HPDE6-E6E7 (cell line): Measurements from ENCODE around the gene CUL1.
A peak's percentile ranks its signal among the peaks of the same experiment; 100 is the strongest.

Experiments used
- DNase-seq: peaks from one replicate; pipeline ENCODE4 v3.0.0; 2011; ENCODE audit warnings: missing footprints; ENCODE audit errors: extremely low spot score

Gene CUL1

DNA sequence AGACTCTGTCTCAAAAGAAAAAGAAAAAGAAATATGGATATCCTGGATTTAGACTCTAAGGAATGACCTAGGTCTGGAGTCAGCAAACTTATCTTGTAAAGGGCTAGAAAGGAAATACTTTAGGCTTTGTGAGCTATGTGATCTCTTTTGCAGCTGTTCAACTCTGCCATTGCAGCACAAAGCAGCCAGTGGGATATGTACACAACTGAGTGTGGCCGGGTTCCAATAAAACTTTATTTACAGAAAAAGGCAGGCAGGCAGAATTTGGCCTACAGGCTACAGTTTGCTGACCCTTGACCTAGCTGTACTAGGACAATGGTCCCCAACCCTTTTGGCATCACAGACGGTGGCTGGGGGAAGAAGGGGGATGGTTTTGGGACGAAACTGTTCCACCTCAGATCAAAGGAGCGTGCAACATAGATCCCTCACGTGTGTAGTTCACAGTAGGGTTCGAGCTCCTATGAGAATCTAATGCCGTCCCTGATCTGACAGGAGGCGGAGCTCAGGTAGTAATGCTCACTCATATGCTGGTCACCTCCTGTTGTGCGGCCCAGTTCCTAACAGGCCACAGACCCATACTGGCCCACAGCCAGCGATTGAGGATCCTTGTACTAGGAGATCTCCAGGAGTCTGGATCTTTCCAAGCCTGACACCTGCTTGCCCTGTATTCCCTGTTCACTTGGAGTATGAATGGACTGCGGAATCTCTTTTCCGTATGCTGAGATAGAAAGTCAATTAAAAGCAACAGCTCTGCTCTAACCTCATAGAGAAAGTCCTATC lies 63.0 kb downstream of the CUL1 start:
- no peak for DNase-seq

DNA sequence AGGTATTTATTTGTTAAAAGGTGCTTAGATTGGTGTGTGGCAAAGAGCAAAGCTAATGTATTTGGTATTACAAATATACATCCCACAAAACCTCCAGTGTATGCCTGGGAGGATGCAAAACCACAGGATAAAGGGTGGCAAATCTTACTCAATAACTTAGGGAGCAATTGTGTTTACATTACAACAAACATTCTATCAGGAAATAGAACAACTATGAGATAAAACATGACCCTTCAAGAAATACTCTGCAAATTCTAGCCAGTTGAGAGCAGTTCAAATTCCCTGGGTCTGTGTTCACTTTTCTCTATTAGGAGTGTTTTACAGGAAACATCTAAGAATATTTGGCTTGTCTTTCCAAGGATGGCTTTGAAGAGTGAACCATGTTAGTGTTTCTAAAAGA lies 64.9 kb downstream of the CUL1 start:
- no peak for DNase-seq

DNA sequence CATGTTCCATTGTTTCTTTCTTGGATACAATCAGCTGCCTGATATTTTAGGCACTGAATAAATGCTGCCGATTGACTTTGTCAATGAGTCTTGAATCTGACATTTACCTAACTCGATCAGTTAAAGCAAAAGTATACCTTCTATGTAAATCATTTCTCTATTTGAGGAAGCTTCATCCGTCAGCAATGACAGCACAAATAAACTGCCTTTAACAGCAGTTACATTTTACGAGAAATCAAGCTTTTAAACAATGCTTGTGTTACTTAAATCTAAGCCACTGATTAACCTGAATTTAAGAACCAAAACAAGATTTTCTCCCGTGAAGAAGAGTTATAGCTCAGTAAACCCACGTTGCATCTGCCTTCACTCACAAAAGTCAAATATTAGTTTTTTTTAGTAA lies 71.3 kb downstream of the CUL1 start:
- no peak for DNase-seq

DNA sequence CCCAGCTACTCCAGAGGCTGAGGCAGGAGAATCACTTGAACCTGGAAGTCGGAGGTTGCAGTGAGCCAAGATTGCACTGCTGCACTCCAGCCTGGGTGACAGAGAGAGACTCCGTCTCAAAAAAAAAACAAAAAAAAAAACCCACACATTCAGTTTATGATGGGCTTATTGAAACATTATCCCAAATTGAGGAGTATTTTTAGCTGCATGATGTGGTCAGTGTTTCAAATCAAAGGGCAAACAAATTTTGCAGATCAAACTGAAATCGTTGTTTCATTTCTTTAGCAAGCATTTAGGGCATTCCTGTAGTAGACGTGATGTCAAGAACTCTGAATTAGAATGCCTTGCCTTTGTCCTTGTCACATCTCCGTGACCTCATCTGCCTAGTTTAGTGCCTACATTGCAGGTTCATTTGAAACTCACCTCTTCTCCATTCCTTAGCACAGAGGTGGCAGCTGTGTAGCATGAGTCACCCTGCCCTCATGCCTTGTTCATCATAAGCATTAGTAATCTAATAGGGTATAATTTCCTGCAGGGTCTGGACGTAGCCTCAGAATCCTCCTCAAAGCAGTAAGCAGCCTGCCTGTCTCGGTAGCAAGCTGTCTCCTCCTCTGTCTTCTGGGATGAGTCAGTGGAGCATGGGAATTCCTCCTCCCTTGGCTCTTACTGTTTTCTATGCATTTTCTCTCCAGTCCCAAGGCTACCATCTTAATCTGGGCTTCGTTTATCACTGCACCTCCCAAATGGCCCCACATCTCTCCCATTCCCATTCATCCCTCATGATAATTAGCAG lies 73.8 kb downstream of the CUL1 start:
- peak; percentile 87 for DNase-seq

DNA sequence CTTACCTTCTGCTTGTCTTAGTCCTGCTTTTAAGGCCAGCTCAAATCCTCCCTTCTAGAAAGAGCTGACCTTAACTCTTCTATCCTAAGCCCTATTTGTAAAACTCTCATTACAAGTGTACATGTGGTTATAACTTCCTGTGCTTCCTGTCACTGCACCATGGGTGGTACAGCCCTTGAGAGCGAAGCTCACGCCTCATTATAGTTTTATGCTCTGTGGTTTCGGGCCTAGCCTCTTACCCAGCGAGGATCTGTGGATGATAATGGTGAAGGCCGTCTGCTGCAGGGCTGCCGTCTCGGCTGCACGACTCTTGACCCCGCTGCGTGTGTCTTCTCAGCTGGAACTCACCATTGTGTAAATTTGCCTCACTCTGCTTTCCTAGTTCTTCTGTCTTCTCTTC lies 74.6 kb downstream of the CUL1 start:
- DNase-seq = no peak

DNA sequence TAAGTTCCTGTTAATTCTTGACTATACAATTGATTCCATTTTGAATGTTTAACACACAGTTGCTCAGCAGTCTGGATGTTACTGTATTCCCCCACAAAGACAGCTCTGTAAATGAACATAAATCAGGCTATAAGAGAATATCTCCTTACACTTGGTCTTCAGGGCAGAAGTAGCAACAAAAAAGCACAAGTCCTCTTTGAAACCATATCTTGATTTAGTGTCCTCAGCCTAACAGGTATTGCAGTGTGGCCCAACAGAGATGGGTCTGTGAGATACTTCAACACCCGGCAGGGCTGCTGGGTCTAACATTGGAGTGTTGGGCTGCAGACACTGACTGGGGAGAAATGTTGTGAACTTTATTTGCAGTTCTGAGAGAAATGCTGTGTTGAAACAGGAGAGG lies 75.8 kb downstream of the CUL1 start:
- DNase-seq = no peak

DNA sequence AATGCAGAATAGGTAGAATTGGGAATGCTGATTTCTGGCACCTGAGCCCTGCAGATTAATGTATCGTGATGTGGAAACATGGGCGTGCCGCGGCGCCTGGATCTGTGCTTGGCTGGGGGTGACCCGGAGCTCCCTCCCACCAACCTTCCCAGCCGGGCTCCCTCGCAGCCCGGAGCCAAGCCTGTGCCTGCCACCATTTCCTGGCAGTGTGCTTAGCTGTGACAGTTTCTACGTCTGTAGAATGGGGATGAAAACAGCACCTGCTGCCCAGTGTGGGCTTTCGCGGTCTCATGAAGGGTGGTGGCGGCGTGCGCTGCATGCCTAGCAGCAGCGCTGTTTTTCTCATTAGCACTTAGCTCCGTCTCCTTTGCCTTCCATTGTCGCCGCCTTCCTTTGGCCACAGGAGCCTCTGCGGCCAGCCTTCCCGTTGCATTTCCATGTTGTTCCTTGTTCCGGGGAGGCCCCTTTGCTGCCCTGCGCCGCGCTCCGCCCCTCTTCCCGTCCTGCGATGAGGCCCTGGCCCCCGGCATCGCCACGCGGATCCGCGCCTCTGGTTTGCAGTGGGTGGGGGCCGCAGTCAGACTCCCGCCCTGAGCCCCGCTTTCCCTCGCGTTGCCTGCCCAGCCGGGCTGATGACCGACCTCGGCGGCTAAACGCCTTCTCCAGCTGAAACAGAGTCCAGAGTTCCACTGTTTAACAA lies 84.2 kb downstream of the CUL1 start:
- no peak for DNase-seq

DNA sequence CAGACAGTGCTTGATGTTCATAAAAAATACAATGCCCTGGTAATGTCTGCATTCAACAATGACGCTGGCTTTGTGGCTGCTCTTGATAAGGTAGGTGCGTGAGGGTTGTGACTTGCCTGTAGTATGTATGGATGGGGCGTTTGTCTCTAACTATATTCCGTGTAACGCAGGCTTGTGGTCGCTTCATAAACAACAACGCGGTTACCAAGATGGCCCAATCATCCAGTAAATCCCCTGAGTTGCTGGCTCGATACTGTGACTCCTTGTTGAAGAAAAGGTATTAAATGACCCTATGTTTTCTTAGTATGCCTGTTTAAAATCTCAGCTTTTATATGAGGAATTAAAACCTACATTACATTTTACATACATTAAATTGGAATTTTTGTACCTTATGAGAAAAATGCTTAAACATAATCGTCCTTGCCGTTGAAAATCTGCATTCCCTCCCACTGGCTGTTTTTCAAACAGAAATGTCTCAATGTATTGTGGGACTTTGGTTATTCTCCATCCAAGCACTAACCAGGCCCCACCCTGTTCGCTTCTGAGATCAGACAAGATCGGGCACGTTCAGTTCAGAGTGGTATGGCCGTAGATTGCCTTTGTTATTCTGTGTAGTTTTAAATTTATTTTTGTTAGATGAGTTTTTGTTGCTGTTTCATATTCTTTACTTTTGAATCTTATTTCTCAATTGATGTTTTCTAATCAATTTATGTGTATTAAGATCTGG lies 85.3 kb downstream of the CUL1 start:
- peak; percentile 44 for DNase-seq

DNA sequence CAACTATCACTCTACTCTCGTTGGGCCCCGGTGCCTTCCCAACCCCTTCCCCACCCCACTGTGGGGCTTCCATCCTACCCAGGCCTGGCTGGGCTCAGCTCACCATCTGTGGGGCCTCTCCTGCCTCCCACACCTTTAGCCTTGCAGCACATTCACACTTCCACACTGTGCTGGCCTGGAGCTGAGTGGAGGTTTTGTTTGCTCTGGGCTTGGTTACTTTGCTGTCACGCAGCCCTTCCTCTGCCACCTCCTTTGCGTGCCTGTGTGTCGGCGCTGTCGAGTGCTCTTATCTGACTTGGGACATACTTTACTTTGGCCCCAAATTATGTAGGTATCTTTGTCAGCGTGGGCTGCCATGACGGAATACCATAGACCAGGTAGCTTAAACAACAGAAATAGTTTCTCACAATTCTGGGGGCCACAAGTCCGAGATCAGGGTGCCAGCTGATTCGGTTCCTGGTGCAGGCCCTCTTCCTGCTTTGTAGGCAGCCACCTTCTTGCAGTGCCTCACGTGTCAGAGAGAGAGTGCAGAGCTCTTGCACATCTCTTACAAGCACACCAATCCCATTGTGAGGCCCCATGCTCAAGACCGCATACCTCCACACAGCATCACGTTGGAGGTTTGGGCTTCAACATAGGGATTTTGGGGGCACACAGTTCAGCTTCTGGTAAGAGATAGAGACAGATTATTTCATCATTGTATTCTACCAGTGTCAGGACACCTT lies 89.0 kb downstream of the CUL1 start:
- no peak for DNase-seq

DNA sequence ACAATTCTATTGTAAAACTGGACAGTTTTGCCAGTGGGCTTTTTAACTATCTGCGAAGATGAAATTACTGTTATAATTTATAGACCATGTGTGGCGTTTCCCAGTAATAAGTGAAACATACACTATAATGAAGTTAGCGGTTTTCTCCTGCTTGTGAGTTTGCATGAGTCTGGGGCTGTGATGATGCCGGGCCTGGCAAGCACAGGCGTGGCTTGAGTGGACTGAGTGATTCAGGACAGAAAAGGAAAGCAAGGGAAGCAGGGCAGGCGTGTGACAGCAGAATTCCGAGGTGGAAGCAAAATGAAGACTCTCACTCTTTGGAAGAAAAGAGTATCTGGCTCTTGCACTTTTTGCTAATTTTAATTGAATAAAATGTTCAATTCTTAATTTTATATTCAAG lies 90.5 kb downstream of the CUL1 start:
- no peak for DNase-seq

DNA sequence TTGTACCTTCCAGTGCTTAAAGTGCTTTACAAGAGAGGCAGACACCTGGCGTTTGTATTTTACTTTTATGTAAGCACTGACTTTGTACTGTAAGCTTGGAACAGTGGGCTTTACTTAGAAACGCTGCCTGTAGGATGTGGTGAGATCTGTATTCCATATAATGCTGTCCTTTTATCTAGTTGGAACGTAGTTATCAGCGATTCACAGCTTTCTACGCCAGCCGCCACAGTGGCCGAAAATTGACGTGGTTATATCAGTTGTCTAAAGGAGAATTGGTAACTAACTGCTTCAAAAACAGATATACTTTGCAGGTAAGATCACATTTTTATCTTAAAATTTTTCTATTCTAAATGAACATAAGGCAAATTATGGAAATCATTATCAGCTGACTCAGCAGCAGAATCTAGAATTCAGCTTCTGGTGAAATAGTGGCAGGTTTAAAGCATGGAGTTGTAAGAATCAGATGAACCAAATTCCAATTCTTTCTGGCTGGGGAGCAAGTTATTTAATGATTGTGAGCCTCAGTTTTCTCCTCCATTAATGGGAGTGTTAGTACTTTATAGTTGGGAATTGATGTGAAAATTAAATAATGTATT lies 91.5 kb downstream of the CUL1 start:
- DNase-seq = no peak

DNA sequence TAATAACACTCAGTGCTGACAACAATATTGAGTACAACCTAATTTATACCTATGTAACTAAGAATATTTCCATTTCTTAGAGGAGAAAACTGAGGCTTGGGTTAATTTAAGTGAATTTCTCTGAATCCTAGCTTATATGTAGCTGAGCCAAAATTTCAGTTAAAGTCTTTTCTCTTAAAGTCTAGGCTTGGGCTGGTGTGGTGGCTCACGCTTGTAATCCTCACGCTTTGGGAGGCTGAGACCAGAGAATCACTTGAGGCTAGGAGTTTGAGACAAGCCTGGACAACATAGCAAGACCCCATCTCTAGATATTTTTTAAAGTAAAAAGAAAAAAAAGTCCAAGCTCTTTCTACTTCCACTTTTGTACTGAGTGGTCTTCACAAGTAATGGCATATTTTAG lies 92.1 kb downstream of the CUL1 start:
- no peak for DNase-seq

DNA sequence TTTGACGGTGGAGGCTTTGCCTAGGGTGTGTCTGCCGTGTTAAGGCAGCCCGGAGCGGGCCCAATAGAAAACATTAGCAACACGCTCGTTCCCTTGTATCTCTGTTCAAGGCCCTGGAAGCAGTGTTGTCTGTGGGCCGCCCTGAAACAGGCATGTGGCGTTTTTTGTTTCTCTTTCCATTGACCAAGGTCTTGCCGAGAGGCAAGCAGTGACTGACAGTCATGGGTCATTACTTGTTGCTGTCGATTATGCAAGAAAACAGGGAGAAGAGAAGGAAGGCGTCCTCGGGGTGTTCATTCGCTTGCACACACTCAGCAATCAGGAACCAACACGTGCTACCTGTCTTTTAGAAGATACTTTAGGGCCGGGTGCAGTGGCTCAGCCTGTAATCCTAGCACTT lies 92.8 kb downstream of the CUL1 start:
- no peak for DNase-seq

DNA sequence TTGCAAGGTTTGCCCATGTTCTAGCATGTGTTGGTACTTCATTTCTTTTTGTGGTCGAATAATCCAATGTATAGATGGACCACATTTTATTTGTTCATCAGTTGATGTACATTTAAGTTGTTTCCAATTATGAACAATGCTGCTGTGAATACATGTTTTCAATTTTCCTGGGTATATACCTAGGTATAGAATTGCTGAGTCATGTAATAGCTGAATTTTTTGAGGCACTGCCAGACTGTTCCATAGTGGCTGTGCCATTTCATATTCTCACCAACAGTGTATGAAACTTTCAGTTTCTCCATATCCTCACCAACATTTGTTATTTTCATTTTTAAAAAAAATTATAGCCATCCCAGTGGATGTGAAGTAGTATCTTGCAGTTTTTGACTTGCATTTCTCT lies 94.9 kb downstream of the CUL1 start:
- DNase-seq = no peak

DNA sequence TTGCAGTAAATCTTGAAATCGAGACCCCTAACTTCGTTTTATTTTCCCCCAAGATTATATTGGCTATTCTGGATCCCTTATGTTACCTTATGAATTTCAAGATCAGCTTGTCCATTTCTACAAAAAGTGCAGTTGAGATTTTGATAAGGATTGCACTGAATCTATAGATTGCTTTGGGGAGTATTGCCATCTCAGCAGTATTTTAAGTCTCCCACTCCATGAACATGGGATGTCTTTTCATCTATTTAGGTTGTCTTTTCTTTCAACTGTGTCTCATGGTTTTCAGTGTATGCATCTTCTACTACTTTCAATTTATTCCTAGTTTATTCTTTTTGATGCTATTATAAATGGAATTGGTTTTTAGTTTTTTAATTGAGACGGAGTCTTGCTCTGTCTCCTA lies 95.8 kb downstream of the CUL1 start:
- DNase-seq = no peak

DNA sequence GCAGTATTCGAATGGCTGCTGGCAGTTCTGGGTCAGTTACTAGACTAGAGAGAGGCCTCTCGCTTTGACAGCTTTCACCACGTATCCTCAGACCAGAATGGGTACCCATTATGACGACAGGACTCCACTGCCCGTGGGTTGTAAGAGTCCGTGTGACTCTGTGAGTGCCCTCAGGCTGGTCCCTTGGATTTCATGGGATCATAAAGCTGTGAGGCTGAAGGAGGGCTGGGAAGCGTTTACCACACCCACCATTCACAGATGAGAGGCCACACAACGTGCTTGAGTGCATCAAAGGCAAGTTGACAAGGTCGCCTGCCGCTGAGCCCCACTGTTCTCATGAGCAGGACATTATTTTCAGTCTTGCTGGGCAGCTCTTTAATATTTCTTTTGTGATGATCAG lies 98.1 kb downstream of the CUL1 start:
- no peak for DNase-seq

DNA sequence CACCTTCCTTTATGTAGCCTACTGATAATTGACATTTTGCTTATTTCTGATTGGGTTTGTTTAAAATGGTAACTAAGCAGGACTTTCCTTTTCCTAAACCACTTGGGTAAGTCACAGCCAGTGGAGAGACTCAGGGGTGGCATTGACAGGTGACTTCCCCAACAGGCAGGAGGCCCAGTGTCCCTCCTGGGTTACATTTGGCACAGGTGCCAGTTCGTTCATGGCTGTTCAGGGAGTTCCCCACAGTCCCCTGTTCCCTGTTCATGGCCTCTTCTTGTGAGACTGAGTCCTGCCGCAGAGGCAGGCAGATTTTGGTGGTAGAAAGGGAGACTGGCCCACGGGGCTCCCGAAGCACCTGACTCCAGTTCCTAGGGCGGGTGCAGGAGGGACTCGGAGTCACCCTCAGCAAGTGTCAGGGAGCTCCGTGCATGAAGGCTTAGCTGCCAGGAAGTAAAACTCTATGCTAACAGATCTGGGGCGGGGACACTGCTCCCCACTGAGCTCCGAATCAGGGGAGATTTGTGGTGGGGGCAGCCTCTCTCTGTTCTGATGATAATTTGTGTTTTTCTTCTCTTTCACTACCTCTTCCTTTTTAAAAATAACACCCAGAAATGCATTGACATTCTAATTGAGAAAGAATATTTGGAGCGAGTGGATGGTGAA lies 101.3 kb downstream of the CUL1 start:
- no peak for DNase-seq

DNA sequence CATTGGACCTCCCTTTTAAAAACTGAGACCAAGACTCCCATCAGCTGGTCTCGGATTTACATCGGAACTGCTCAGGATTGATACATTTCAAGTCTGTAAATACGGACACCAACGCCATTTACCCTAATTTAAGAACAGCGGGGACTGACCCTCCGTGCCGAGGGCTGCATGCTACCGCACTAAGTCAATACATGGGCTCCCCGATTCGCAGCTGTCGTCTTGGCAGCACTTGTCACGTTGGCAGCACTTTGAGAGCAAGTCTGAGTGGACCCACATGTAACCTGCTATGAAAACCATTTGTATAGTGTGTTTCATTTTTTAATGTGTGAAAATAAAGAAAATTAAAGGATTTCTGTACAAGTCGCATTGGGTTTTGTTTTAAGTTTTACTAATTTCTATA lies 102.0 kb downstream of the CUL1 start:
- no peak for DNase-seq

DNA sequence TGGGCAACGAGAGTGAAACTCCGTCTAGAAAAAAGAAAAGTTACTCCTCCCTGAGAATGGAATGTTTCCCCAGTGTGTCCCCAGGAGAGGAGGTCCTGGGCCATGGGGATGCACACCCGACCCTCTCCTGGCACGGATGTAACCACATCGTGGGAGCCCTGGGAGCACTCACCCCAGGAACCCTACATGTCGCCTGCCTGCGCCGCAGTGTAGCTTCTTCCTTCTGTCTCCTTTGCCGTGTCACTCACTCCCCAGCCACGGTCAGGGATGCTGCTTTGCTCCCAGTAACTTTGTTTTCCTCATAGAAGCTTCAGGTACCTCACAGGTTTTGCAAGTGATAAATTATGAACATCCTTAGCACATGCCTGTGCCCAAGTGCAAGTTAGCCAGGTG lies 103.4 kb downstream of the CUL1 start:
- no peak for DNase-seq

DNA sequence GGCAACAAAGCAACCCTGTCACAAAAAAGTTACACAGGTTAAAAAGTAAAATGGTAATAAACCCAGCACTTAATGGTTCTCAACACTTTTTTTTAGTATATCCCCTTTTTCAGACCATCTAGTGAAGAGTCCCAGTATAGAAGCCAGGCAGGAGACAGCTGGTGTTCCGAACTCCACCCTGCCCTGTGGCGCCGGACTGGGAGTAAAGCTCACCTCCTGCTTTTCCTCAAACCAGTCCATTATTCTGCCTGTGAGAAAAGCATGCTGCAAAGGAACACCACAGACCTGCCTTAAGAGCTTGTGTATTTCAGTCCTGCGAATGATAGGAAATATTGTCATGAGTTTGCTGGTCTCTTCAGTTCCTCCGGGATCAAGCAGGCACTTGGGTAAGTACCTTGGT lies 104.4 kb downstream of the CUL1 start:
- DNase-seq = no peak
